ENCODE results near the gene SFXN1. TPM values are rescaled to one million over a fixed set of nuclear protein-coding genes. Genes with fewer than 3 reads are reported as not detected.

SFXN1 gene
- total and polyA plus RNA-seq, 2 donors (not counting 3 experiments of a cell fraction or from before 2014, with no cell fraction given): 61.7 to 69.3 TPM

DNA sequence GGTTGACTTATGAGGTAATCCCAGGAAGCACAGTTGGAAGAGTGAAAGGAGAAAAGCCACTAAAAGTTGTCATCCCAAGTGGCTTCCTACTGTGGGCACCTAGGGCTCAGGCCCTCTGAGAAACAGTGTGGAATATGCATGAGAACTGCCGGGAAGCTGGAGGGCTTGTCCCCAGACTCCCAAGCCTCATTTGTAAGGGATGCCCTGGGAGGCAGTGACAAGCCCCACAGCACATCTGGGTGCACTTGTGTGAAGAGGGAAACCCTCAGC, 64.5 kb downstream of the SFXN1 start:
- Histone ChIP-seq H4K20me1 (replicated peaks; ENCODE audit: control insufficient read depth, extremely low read depth, insufficient read depth, low read length) (no peaks in the 10 kb centered on the region), H3K9me3 (replicated peaks; ENCODE audit: control insufficient read depth, insufficient read depth, low read length) (no peaks in the 10 kb centered on the region), H3K36me3 (ENCODE audit: control insufficient read depth in 2 of 2, extremely low read depth in 1 of 2, insufficient read depth in 2 of 2, low read length in 2 of 2) (no peaks in the 10 kb centered on the region), H3K4me1 (ENCODE audit: control insufficient read depth, extremely low read depth, insufficient read depth, low read length) (no peaks in the 10 kb centered on the region), H3K27me3 (ENCODE audit: control insufficient read depth in 2 of 2, insufficient read depth in 2 of 2, low read length in 2 of 2) (no peaks in the 10 kb centered on the region), H3K4me3 (replicated peaks in 1 of 3; ENCODE audit: insufficient read depth in 1 of 3, low read depth in 1 of 3, low read length in 3 of 3) (no peak overlapping the region), H3K79me2 (ENCODE audit: control insufficient read depth, insufficient read depth, low read length) (no peaks in the 10 kb centered on the region), H3K9ac (replicated peaks; ENCODE audit: extremely low read depth, insufficient read depth, low read length) (no peak overlapping the region), H3K4me2 (ENCODE audit: insufficient read depth, low read length) (no peak overlapping the region), H2AFZ (ENCODE audit: low read depth, low read length) (no peak overlapping the region), H3K27ac (ENCODE audit: insufficient read depth, low read depth, low read length) (no peak overlapping the region), H3K9me1 (replicated peaks; ENCODE audit: control insufficient read depth, extremely low read depth, insufficient read depth, low read length) (no peaks in the 10 kb centered on the region)
- TF ChIP-seq JUN (IDR thresholded peaks at IDR 0.05; ENCODE audit: borderline replicate concordance, insufficient read depth, insufficient read length, low read depth) (no peak), POLR2A (IDR thresholded peaks at IDR 0.05; ENCODE audit: low read depth, low read length) (no peak), GATA2 (IDR thresholded peaks at IDR 0.05; ENCODE audit: insufficient read depth, insufficient read length, low read depth, low read length) (no peak), FOS (IDR thresholded peaks at IDR 0.05; ENCODE audit: borderline replicate concordance, insufficient read depth, low read length) (no peak), MYC (IDR thresholded peaks at IDR 0.05; ENCODE audit: low read depth, low read length) (no peak), POLR2AphosphoS5 (IDR thresholded peaks at IDR 0.05; ENCODE audit: insufficient read depth, low read depth, low read length) (no peak), EZH2 (IDR thresholded peaks at IDR 0.05; ENCODE audit: borderline replicate concordance, low read depth, low read length, severe bottlenecking) (no peak)
- TF ChIP-seq, protein P1, sequence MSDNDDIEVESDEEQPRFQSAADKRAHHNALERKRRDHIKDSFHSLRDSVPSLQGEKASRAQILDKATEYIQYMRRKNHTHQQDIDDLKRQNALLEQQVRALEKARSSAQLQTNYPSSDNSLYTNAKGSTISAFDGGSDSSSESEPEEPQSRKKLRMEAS (IDR thresholded peaks at IDR 0.05; ENCODE audit: insufficient read depth, insufficient read length): no peak
- TF ChIP-seq, protein P2, sequence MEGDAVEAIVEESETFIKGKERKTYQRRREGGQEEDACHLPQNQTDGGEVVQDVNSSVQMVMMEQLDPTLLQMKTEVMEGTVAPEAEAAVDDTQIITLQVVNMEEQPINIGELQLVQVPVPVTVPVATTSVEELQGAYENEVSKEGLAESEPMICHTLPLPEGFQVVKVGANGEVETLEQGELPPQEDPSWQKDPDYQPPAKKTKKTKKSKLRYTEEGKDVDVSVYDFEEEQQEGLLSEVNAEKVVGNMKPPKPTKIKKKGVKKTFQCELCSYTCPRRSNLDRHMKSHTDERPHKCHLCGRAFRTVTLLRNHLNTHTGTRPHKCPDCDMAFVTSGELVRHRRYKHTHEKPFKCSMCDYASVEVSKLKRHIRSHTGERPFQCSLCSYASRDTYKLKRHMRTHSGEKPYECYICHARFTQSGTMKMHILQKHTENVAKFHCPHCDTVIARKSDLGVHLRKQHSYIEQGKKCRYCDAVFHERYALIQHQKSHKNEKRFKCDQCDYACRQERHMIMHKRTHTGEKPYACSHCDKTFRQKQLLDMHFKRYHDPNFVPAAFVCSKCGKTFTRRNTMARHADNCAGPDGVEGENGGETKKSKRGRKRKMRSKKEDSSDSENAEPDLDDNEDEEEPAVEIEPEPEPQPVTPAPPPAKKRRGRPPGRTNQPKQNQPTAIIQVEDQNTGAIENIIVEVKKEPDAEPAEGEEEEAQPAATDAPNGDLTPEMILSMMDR (IDR thresholded peaks at IDR 0.05; ENCODE audit: extremely low read depth in 1 of 2, insufficient read depth in 1 of 2, low read depth in 1 of 2, low read length in 2 of 2): no peak
- dilution Hi-C loops (cut with MboI; ENCODE audit: extremely low pct_ligation_motif_present, low sequenced_read_pairs) (no loop called here), intact Hi-C loops (cut with micrococcal nuclease) (no loop called here)
- FAIRE-seq: no peak
- CTCF ChIA-PET: interaction anchor here (1.1 kb wide), 1 partner anchor 9 kb away, joined by 3 read pairs; no protein-coding TSS in a partner anchor
- DNase-seq (ENCODE audit: low read depth, low spot score): no peak
- BruUV-seq (replicated peaks): no TSS peak
- POLR2A ChIA-PET: no interaction called here
